Anterior cingulate cortex (tissue), 58 donors: ENCODE measurements around the gene EPHB4.
"Not testable (repeated sequence)": the region's sequence is repeated elsewhere in the genome, so short reads cannot be mapped to it uniquely, and the experiment has no call there.

ENCODE experiments used
- DNase-seq, 58 donors: peaks; one replicate each; lab custom pipeline; 2025; lab: John Stamatoyannopoulos, UW

The EPHB4 gene

DNA sequence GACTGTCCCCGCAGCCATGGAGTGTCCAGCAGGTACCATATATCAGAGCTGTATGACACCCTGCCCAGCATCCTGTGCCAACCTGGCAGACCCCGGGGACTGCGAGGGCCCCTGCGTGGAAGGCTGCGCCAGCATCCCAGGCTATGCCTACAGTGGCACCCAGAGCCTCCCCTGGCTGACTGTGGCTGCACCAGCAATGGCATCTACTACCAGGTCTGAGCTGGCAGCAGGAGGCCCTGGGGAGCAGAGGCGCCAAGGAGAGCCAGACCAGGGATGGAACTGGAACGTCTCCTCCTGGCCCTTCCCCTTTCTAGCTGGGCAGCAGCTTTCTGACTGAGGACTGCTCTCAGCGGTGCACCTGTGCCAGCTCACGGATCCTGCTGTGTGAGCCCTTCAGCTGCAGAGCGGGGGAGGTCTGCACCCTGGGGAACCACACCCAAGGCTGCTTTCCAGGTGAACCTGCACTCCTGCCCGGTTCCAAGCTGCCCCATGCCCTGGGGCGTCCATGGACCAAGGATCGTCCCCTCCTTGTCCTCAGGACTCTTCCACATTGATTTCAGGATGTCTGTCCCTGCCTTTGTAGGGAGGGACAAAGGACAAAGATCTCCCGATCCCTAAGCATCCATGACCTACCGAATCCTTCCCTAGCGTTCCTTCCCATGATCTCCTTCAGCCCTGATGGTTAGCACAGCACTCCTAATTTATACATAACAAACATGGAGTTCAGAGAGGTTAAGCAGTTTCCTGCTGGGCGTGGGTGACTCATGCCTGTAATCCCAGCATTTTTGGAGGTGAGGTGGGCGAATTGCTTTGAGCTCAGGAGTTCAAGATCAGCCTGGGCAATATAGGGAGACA is 33.3 kb downstream of the EPHB4 start:
- no peak for DNase-seq

DNA sequence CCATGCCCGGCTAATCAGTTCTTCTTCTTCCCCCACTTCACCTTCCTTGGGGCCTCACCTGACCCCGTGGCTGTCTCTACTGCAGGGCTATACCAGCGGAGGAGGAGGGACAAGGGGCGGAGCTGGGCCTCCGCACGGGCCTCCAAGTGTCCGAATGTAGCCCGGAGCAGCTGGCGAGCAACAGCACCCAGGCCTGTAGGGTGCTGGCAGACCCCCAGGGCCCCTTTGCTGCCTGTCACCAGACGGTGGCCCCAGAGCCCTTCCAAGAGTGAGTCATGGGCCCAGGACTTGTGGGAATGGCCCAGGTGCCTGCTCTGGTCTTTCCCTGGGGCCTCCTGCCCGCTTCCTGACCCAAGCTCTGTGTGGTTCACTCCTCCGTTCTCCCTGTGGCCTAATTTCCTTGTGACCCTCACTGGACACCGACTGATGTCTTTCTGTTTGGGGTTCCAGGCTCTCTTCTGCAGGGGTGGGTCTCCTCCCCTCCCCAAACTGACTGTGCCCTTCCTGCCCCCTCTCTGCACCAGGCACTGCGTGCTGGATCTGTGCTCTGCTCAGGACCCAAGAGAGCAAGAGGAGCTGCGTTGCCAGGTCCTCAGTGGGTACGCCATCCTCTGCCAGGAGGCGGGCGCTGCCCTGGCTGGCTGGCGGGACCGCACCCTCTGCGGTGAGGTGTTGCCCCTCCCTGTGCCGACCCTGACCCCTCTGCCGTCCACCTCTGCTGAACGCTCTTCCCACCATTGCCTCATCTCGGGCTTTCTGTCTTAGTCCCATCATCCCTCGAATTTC is 35.2 kb downstream of the EPHB4 start:
- DNase-seq = no peak

DNA sequence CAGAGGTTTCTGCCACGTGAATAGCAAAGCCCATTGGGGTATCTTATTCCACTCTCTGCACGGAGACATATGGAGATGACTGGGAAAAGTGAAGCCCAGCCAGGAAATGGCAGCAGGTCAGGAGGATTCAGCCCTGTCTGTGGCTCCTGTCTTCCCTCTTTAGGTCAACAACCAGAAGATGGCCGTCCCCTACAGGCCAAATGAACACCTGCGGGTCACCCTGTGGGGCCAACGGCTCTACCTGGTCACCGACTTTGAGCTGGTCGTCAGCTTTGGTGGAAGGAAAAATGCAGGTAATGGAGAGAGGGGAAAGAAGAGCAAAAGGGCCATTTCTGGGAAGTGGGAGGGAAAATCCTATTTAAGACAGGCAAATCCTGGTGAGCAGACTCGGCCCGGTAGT is 38.3 kb downstream of the EPHB4 start:
- DNase-seq = no peak

DNA sequence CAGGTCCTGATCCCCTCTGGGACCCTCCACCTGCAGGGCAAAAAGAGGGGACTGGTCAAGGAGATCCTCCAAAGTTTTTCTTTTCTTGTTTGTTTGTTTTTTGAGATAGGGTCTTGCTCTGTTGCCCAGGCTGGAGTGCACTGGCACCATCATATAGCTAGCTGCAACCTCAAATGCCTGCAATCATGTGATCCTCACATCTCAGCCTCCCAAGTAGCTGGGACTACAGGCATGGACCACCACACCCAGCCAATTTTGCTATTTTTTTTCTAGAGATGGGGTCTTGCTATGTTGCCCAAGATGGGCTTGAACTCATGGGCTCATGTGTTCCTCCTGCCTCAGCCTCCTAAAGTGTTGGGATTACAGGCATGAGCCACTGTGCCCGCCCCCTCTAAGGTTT is 41.0 kb downstream of the EPHB4 start:
- no peak for DNase-seq

DNA sequence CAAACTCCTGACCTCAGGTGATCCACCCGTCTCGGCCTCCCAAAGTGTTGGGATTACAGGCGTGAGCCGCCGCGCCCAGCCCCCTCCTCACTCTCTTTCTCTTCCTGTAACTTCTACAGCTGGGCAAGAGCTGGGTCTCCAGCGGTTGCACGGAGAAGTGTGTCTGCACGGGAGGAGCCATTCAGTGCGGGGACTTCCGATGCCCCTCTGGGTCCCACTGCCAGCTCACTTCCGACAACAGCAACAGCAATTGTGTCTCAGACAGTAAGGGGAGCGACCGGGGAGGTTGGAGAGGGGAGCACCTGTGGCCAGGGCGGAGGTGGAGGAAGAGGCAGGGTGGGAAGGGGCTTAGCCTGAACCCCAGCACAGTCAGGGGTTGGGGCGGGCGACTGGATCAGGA is 41.4 kb downstream of the EPHB4 start:
- no peak for DNase-seq

DNA sequence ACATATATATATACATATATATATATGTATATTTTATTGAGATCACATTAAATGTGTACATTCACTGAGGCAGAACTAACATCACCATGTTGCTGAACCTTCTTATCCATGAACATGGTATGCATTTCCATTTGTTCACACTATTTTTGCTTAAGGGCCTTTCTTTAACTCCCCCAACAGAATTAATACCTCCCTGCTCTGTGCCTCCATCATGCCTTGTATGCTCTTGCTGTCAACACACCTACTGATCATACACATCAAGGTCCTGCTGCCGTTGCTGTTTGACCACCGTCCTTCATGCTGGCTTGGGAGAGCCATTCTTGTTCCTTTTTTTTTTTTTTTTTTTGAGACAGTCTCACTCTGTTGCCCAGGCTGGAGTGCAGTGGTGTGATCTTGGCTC is 43.5 kb downstream of the EPHB4 start:
- no peak for DNase-seq

DNA sequence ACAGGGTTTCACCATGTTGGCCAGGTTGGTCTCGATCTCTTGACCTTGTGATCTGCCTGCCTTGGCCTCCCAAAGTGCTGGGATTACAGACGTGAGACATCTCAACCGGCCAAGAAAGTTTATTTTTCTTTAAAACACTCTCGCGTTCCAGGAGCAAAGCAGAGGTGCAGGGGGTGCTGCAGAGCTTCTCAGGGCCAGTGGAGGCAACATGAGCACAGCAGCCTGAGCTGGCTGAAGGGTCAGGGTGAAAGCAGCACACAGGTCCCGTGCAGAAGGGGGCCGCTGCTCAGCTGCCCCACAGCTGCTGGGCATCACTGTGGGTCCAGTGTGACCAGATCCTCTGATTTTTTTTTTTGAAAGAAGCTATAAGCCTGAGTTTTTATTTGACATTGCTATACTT is 46.1 kb downstream of the EPHB4 start:
- no peak for DNase-seq

DNA sequence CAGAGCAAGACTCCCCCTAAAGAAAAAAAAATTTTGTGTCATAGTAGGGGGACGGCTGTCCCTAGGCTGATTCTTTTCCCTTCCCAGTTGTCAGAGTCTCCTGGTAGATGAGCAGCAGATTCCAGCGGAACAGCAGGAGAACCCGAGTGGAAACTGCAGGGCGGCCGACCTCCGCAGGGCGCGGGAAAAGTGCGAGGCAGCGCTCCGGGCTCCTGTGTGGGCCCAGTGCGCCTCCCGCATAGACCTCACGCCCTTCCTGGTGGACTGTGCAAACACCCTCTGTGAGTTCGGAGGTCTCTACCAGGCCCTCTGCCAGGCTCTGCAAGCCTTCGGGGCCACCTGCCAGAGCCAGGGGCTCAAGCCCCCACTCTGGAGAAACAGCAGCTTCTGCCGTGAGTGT is 48.0 kb downstream of the EPHB4 start:
- no peak for DNase-seq

DNA sequence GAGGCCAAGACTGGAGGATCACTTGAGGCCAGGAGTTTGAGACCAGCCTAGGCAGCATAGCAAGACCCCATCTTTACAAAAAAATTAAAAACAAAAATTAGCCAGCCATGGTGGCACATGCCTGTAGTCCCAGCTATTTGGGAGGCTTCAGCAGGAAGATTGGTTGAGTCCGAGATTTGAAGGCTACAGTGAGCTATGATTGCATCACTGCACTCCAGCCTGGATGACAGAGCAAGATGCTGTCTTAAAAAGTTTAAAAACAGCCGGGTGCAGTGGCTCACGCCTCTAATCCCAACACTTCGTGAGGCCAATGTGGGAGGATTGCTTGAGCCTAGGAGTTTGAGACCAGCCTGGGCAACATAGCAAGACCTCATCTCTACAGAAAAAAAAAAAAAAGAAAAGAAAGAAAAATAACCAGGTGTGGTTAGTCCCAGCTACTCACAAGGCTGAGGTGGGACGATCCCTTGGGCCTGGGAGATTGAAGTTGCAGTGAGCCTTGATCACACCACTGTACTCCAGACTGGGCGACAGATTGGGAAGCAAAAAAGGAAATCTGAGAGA is 49.2 kb downstream of the EPHB4 start:
- DNase-seq = no peak

DNA sequence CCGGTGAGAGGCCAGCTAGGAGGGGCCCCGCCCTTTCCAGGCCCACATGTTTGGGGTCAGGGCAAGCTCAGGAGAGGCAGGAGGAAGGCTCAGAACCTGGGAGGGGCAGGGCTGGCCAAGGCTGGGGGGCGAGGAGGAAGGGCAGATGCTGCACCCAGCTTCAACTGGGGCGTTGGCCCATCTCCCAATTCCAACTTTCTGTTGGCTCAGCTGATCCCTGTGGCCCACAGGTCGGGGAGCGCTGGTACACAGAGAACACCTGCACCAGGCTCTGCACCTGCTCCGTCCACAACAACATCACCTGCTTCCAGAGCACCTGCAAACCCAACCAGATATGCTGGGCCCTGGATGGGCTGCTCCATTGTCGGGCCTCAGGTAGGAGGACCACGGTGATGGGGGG is 53.8 kb downstream of the EPHB4 start:
- no peak for DNase-seq

DNA sequence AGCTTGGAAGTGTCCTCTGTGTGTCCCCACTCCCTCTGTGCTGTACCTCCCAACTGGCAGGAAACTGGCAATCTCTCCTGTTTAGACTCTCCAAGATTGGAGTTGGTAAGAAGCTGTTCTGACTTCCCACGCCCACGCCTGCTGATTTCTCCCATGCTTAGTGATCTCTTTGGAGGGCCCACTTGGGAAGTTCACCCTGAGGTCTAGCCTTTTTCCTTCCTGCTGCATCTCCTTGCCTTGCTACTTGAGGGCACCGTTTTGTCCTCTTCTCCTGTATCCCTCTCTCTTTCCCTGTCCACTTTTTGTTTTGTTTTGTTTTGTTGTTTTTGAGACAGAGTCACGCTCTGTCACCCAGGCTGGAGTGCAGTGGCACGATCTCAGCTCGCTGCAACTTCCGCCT is 58.5 kb downstream of the EPHB4 start:
- DNase-seq = no peak

DNA sequence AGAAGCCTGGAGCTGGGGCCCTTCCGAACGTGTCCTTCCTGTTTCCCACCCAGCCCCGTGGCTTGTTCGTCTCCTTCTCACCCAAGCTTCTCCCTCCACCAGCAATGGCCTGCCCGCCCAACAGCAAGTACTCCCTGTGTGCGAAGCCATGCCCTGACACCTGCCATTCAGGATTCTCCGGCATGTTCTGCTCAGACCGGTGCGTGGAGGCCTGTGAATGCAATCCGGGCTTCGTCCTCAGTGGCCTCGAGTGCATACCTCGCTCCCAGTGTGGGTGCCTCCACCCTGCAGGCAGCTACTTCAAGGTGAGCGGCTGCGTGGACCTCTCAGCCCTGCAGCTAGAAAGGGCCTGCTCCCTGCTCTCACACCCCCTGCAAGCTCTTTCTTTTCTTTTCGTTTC is 62.1 kb downstream of the EPHB4 start:
- no peak for DNase-seq

DNA sequence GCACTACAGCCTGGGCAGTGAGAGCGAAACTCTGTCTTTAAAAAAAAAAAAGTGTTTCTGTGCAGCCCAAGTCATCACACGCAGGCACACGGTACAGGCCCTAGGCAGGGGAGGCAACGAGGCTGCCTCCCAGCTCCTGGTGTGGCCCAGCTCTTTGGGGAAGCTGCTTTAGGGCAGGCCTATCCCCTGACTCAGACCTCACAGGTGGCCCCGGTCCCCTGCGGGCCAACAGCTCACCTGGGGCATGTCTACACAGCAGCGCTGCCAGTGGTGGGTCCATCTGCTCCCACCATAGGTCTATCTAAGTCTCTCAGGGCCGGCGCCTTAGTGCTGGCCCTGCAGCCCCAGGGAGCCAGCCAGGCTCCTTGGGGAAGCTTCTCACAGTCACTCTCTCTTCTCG is 62.5 kb downstream of the EPHB4 start:
- DNase-seq = no peak

DNA sequence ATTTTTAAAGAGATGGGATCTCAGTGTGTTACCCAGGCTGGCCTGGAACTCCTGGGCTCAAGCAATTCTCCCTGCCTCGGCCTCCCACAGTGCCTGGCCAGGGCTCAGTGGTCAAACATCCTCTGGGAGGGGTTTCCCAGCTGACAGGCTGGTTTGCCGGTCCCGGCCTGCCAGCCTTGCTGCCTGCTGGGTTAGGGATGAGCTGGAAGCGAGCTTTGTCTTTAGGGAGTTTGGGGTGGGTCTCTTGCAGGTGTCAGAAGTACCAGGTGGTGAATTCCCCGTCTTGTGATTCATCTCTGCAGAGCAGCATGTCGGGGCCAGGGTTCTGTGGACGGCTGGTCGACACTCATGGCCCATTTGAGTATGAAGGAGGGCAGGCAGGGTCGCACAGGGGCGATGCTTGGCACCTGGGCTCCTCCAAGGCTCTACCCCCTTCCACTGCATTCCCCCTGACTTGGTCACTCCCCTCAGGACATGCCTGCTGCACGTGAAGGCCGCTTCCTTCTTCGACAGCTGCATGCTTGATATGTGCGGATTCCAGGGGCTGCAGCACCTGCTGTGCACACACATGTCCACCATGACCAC is 63.7 kb downstream of the EPHB4 start:
- DNase-seq = no peak

DNA sequence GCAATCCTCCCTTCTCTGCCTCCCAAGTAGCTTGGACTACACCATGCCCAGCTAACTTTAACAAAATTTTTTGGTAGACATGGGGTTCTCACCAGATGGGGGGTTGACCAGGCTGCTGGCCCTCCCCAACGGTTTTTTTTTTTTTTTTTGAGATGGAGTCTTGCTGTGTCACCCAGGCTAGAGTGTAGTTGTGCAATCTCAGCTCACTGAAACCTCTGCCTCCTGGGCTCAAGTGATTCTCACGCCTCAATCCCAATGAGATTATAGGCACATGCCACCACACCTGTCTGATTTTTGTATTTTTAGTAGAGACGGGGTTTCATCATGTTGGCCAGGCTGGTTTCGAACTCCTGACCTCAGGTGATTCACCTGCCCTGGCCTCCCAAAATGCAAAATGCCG is 64.5 kb downstream of the EPHB4 start:
- not testable (repeated sequence) for DNase-seq

DNA sequence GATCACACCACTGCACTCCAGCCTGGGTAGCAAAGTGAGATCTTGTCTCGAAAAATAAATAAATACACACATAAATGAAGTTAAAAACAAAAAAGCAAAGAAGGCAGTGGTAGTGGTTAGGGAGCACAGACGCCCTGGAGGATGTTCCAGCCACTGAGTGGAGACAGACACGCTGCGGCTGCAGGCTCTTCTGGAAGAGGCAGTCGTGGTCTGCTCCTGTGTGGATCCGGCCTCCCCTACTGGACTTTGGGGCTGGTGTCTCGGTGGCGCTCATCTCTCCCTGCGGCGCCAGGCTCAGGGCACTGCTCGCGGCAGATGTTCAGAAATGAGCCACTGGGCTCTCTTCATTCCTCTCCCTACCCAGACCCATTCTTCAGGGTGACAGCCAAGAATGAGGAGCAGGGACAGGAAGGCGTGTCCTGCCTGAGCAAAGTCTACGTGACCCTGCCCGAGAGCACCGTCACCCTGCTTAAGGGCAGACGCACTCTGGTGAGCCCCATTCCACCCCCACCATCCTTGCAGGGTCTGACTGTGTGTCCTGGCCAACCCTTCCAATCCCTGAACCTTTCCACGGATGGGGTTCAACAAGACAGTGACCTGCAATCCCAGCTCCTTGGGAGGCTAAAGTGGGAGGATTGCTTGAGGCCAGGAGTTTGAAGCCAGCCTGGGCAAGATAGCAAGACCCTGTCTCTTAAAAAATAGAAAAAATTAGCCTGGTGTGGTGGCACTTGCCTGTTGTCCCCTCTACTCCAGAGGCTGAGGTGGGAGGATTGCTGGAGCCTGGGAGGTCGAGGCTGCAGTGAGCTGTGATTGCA is 67.8 kb downstream of the EPHB4 start:
- no peak for DNase-seq

DNA sequence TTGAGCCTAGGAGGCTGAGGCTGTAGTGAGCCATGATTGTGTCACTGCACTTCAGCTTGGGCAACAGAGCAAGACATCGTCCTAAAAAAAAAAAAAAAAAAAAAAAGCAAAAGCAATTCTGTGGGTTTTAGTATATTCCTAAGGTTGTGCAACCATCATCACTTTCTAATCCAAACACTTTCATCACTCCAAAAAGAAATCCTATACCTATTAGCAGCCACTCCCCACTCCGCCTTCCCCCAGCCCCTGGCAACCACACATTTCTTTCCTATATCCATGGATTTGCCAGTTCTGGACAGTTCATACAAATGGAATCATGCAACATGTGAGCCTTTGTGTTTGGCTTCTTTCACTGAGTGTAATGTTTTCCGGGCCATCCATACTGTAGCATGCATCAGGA is 73.6 kb downstream of the EPHB4 start:
- DNase-seq = no peak

DNA sequence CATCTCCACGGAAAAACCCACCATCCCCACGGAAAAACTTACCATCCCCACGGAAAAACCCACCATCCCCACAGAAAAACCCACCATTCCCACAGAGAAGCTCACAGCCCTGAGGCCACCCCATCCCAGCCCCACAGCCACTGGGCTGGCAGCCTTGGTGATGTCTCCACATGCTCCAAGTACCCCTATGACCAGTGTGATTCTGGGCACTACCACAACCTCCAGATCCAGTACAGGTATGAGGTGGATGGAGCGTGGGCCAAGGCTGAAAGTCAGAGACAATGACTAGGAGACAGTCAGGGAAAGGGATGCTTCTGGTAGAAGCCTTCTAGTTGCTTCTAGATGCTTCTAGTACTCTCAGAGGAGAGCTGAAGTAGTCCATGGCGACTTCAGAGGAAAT is 74.3 kb downstream of the EPHB4 start:
- no peak for DNase-seq
